ENCODE results near the gene NUBPL.

The NUBPL gene

GRCh38 chr14:31561155-31561846 is at the start of gene NUBPL:
TSS of gene NUBPL (plus strand) at chr14:31561404. CDS start at chr14:31561440, 36 bp downstream.
- DNase-seq, result peak; percentile 83

DNA sequence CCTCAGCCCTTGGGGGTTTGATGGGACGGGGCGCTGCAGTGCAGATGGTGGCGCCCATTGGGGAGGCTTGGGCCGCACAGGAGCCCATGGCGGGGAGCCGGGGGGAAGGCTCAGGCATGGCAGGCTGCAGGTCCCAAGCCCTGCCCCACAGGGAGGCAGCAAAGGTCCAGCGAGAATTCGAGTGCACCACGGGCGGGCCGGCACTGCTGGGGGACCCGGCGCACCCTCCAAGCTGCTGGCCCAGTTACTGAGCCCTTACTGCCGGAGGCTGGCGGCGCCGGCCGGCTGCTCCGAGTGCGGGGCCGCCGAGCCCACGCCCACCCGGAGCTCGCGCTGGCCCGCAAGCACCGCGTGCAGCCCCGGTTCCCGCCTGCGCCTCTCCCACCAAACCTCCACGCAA is 34.1 kb upstream of the NUBPL start:
- DNase-seq, result no peak

DNA sequence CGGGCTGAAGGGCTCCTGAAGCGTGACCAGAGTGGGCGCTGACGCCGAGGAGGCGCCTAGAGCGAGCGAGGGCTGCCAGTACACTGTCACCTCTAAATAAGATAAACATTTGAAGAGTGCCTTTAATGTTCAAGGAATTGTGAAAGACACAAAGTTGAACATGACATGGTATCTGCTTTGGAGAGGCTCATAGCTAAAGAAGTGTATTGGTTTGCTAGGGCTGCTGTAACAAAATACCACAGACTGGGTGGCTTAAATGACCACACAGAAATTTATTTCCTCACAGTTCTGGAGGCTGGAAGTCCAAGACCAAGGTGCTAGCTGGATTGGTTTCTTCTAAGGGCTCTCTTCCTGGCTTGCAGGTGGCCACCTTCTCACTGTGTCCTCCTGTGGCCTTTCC is 33.7 kb upstream of the NUBPL start:
- no peak for DNase-seq

DNA sequence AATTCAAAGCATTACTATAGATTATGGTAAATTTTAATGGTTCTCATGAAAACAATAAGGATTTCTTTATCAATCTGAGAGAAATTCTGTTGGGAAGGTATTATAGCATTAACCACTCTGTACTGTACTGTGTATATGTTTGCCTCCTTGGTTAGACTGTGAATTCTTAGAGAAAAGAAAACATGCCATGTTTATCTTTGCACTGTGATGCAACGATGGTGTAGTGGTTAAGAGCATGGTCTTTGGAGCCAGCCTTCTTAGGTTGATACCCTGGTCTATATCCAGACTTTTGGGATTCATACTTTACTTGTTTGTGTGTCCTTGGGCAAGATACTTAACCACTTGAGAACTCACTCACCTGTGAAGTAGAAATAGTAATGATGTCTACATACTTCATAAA is 32.2 kb upstream of the NUBPL start:
- DNase-seq, result no peak

GRCh38 chr14:31530136-31530535 is 31.1 kb upstream of the NUBPL start:
- no peak for DNase-seq

GRCh38 chr14:31536201-31536960 is 24.8 kb upstream of the NUBPL start:
- no peak for DNase-seq

- no peak for DNase-seq
Measured at GRCh38 chr14:31541702-31542101, 19.5 kb upstream of the NUBPL start.

GRCh38 chr14:31543969-31544799 is 17.0 kb upstream of the NUBPL start:
- no peak for DNase-seq

DNA sequence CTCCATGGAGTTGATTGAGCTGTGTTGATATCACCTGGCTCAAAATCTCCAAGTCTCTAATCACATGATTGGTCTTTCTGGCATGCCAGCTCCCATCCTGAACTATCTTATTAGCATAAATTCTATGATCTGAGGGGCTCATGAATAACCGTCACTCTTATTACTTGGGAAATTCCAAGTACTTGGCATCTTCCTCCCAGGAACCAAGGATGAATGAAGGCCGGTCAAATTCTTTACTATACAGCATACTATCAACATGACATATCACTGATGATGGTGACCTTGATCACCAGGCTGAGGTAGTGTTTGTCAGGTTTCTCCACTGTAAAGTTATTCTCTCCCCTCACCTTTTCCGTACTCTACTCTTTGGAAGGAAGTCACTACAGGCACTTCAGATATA is 16.4 kb upstream of the NUBPL start:
- DNase-seq, result no peak

- DNase-seq, result no peak
Measured at GRCh38 chr14:31545328-31545727, 15.9 kb upstream of the NUBPL start.

GRCh38 chr14:31549817-31550216 is 11.4 kb upstream of the NUBPL start:
- DNase-seq, result no peak

GRCh38 chr14:31550589-31550988 is 10.6 kb upstream of the NUBPL start:
- no peak for DNase-seq

GRCh38 chr14:31556191-31556590 is 5.0 kb upstream of the NUBPL start:
- no peak for DNase-seq

- DNase-seq, result no peak
Measured at GRCh38 chr14:31559939-31560338, 1.3 kb upstream of the NUBPL start.

DNA sequence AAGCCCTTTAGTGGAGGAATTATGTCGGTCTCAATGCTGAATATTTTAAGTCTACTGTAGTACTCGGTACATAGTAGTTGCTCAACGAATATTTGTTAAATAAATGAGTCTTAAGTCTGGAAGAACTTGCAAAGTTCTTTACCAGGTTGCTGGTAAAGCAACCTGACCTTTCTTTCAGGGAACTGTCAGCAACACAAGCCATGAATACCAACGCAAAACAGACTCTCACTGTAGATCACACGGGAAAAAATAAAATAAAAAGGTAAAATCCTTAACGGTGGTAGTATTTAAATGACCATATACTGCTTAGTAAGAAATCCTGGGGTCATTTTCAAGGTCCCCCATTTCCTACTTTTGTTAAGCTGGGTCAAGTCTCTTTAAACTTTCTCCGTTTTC is 447 bp upstream of the NUBPL start:
- no peak for DNase-seq

GRCh38 chr14:31564194-31564593 is 3.0 kb downstream of the NUBPL start:
- DNase-seq, result no peak

DNA sequence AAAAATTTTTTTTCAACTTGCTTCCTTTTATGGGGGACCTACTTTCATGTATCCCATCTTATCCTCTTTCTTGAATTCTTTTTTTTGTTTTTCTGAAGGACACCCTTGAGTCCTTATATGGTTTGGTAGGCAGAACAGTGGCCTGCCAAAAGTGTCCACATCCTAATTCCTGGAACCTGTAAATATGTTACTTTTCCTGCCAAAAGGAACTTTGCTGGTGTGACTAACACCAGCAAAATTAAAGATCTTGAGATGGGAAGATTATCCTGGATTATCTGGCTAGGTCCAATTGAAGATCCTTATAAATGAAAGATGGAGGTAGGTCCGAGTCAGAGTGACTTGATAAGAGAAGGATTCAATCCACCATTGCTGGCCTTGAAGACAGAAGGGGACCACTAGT is 5.3 kb downstream of the NUBPL start:
- DNase-seq, result no peak

GRCh38 chr14:31567655-31568054 is 6.5 kb downstream of the NUBPL start:
- DNase-seq, result no peak

- no peak for DNase-seq
Measured at GRCh38 chr14:31568161-31568560, 7.0 kb downstream of the NUBPL start.

GRCh38 chr14:31568671-31569070 is 7.5 kb downstream of the NUBPL start:
- no peak for DNase-seq

GRCh38 chr14:31572955-31573354 is 11.8 kb downstream of the NUBPL start:
- DNase-seq, result no peak

DNA sequence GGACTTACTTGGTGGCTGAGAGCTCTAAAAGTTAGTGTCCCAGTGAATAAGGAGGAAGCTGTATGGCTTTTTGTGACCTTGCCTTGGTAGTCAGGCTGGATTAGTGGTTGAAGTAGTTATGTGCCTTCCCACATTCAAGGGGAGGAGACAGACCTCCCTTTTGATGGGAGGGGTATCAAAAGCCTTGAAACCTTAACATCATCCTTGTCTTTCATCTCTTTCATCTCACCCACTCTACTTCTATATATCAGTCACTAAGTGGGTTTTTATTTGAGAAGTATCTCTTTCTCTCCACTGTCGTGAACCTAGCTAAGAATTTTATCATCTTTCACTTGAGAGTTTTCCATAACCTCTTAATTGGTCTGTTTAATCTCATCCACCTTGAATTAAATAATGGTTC is 15.7 kb downstream of the NUBPL start:
- no peak for DNase-seq

DNA sequence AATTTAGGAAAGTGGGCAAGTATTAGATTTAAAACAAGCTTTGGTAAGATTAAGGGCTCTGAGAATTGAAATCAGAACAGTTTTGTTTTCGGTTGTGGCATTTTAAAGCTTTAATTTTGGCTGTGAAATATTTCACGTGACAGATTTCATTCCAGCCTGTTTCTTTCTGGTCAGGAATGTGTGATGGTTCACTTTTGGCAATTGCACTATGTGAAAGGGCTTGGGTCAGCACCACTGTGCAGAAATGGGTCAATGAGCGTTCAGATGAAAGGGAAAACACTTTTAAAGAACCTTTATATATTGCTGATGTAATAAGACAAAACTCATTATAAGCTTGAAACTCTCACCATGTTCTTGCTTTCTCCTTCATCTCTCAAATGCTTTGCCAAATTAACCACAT is 17.1 kb downstream of the NUBPL start:
- no peak for DNase-seq

All from DMS153 (cell line).